ENCODE results near the gene MON2.

Gene MON2

GRCh38 chr12:62602255-62603060, 135.8 kb downstream of the MON2 start:
- H3K4me1 Mint-ChIP-seq (ENCODE audit: low read depth): peaks cover 40% of the 10 kb centered on the region
- DNase-seq: peak; percentile 94
- H3K9me3 Mint-ChIP-seq: no peaks in the 10 kb centered on the region
- H3K27ac Mint-ChIP-seq: peak overlapping the region; percentile 99
- H3K27me3 Mint-ChIP-seq: no peaks in the 10 kb centered on the region
- H3K4me3 Mint-ChIP-seq: peak overlapping the region; percentile 84
- peaks cover 29% of the 10 kb centered on the region for H3K36me3 Mint-ChIP-seq (ENCODE audit: low read depth)

- Mint-ChIP-seq H3K9me3 (no peaks in the 10 kb centered on the region), H3K4me3 (peak overlapping the region; percentile 84), H3K27me3 (no peaks in the 10 kb centered on the region), H3K36me3 (ENCODE audit: low read depth) (peaks cover 29% of the 10 kb centered on the region), H3K4me1 (ENCODE audit: low read depth) (peaks cover 40% of the 10 kb centered on the region), H3K27ac (peak overlapping the region; percentile 99)
- DNase-seq: peak; percentile 91
These were observed 136.6 kb downstream of the MON2 start for GRCh38 chr12:62603061-62603810.

GRCh38 chr12:62603811-62604098, 137.1 kb downstream of the MON2 start:
- DNase-seq: no peak
- Mint-ChIP-seq H3K4me1 (ENCODE audit: low read depth) (peaks cover 40% of the 10 kb centered on the region), H3K27ac (peak overlapping the region; percentile 99), H3K36me3 (ENCODE audit: low read depth) (peaks cover 29% of the 10 kb centered on the region), H3K9me3 (no peaks in the 10 kb centered on the region), H3K4me3 (peak overlapping the region; percentile 84), H3K27me3 (no peaks in the 10 kb centered on the region)

- H3K27me3 Mint-ChIP-seq: no peaks in the 10 kb centered on the region
- peaks cover 40% of the 10 kb centered on the region for H3K4me1 Mint-ChIP-seq (ENCODE audit: low read depth)
- peak overlapping the region; percentile 99 for H3K27ac Mint-ChIP-seq
- no peak for DNase-seq
- H3K4me3 Mint-ChIP-seq: peak overlapping the region; percentile 84
- H3K9me3 Mint-ChIP-seq: no peaks in the 10 kb centered on the region
- peaks cover 29% of the 10 kb centered on the region for H3K36me3 Mint-ChIP-seq (ENCODE audit: low read depth)
These were observed 137.7 kb downstream of the MON2 start for GRCh38 chr12:62604373-62604772.

GRCh38 chr12:62604871-62605270, 138.2 kb downstream of the MON2 start:
- Mint-ChIP-seq H3K27ac (peak overlapping the region; percentile 99), H3K9me3 (no peaks in the 10 kb centered on the region), H3K27me3 (no peaks in the 10 kb centered on the region), H3K4me3 (peak overlapping the region; percentile 84), H3K4me1 (ENCODE audit: low read depth) (peaks cover 40% of the 10 kb centered on the region), H3K36me3 (ENCODE audit: low read depth) (peaks cover 29% of the 10 kb centered on the region)
- DNase-seq: no peak

- H3K4me3 Mint-ChIP-seq: peak overlapping the region; percentile 23
- no peaks in the 10 kb centered on the region for H3K27me3 Mint-ChIP-seq
- no peak for DNase-seq
- H3K4me1 Mint-ChIP-seq (ENCODE audit: low read depth): peaks cover 39% of the 10 kb centered on the region
- peaks cover 29% of the 10 kb centered on the region for H3K36me3 Mint-ChIP-seq (ENCODE audit: low read depth)
- H3K27ac Mint-ChIP-seq: no peak overlapping the region
- H3K9me3 Mint-ChIP-seq: no peaks in the 10 kb centered on the region
These were observed 139.4 kb downstream of the MON2 start for GRCh38 chr12:62605981-62606380.

- Mint-ChIP-seq H3K36me3 (ENCODE audit: low read depth) (peaks cover 27% of the 10 kb centered on the region), H3K9me3 (no peaks in the 10 kb centered on the region), H3K4me1 (ENCODE audit: low read depth) (peaks cover 34% of the 10 kb centered on the region), H3K27ac (no peak overlapping the region), H3K27me3 (no peaks in the 10 kb centered on the region), H3K4me3 (no peak overlapping the region)
- no peak for DNase-seq
These were observed 140.0 kb downstream of the MON2 start for GRCh38 chr12:62606654-62607053.

- H3K4me1 Mint-ChIP-seq (ENCODE audit: low read depth): no peaks in the 10 kb centered on the region
- H3K36me3 Mint-ChIP-seq (ENCODE audit: low read depth): no peaks in the 10 kb centered on the region
- H3K9me3 Mint-ChIP-seq: no peaks in the 10 kb centered on the region
- no peaks in the 10 kb centered on the region for H3K27me3 Mint-ChIP-seq
- H3K27ac Mint-ChIP-seq: no peak overlapping the region
- no peak overlapping the region for H3K4me3 Mint-ChIP-seq
- DNase-seq: no peak
These were observed 146.5 kb downstream of the MON2 start for GRCh38 chr12:62613081-62613480.

- DNase-seq: no peak
- Mint-ChIP-seq H3K36me3 (ENCODE audit: low read depth) (no peaks in the 10 kb centered on the region), H3K27ac (no peak overlapping the region), H3K4me1 (ENCODE audit: low read depth) (peaks cover 7% of the 10 kb centered on the region), H3K27me3 (no peaks in the 10 kb centered on the region), H3K9me3 (no peaks in the 10 kb centered on the region), H3K4me3 (no peak overlapping the region)
These were observed 151.7 kb downstream of the MON2 start for GRCh38 chr12:62618319-62618718.

- Mint-ChIP-seq H3K4me1 (ENCODE audit: low read depth) (peaks cover 7% of the 10 kb centered on the region), H3K9me3 (no peaks in the 10 kb centered on the region), H3K27me3 (no peaks in the 10 kb centered on the region), H3K27ac (no peak overlapping the region), H3K36me3 (ENCODE audit: low read depth) (no peaks in the 10 kb centered on the region), H3K4me3 (no peak overlapping the region)
- no peak for DNase-seq
These were observed 152.3 kb downstream of the MON2 start for GRCh38 chr12:62618930-62619329.

- Mint-ChIP-seq H3K27me3 (peaks cover 4% of the 10 kb centered on the region), H3K4me1 (ENCODE audit: low read depth) (peaks cover 7% of the 10 kb centered on the region), H3K27ac (no peak overlapping the region), H3K9me3 (no peaks in the 10 kb centered on the region), H3K4me3 (no peak overlapping the region), H3K36me3 (ENCODE audit: low read depth) (no peaks in the 10 kb centered on the region)
- DNase-seq: no peak
These were observed 154.5 kb downstream of the MON2 start for GRCh38 chr12:62621101-62621638.

- DNase-seq: no peak
- H3K4me3 Mint-ChIP-seq: no peak overlapping the region
- no peaks in the 10 kb centered on the region for H3K36me3 Mint-ChIP-seq (ENCODE audit: low read depth)
- H3K9me3 Mint-ChIP-seq: no peaks in the 10 kb centered on the region
- peaks cover 7% of the 10 kb centered on the region for H3K4me1 Mint-ChIP-seq (ENCODE audit: low read depth)
- no peak overlapping the region for H3K27ac Mint-ChIP-seq
- peaks cover 11% of the 10 kb centered on the region for H3K27me3 Mint-ChIP-seq
These were observed 155.6 kb downstream of the MON2 start for GRCh38 chr12:62622177-62622576.

GRCh38 chr12:62625228-62625627, 158.6 kb downstream of the MON2 start:
- Mint-ChIP-seq H3K4me1 (ENCODE audit: low read depth) (no peaks in the 10 kb centered on the region), H3K4me3 (no peak overlapping the region), H3K36me3 (ENCODE audit: low read depth) (no peaks in the 10 kb centered on the region), H3K9me3 (no peaks in the 10 kb centered on the region), H3K27me3 (peaks cover 37% of the 10 kb centered on the region), H3K27ac (no peak overlapping the region)
- no peak for DNase-seq

GRCh38 chr12:62627181-62627580, 160.6 kb downstream of the MON2 start:
- no peak for DNase-seq
- no peaks in the 10 kb centered on the region for H3K9me3 Mint-ChIP-seq
- no peak overlapping the region for H3K27ac Mint-ChIP-seq
- H3K4me1 Mint-ChIP-seq (ENCODE audit: low read depth): peaks cover 7% of the 10 kb centered on the region
- no peaks in the 10 kb centered on the region for H3K36me3 Mint-ChIP-seq (ENCODE audit: low read depth)
- H3K4me3 Mint-ChIP-seq: no peak overlapping the region
- H3K27me3 Mint-ChIP-seq: peaks cover 57% of the 10 kb centered on the region

- Mint-ChIP-seq H3K27me3 (peaks cover 79% of the 10 kb centered on the region), H3K4me1 (ENCODE audit: low read depth) (peaks cover 16% of the 10 kb centered on the region), H3K27ac (no peak overlapping the region), H3K4me3 (no peak overlapping the region), H3K9me3 (no peaks in the 10 kb centered on the region), H3K36me3 (ENCODE audit: low read depth) (no peaks in the 10 kb centered on the region)
- no peak for DNase-seq
These were observed 162.8 kb downstream of the MON2 start for GRCh38 chr12:62629413-62629812.
